ENCODE data around the gene SLC13A5.
A peak's percentile ranks its signal among the peaks of the same experiment; 100 is the strongest.
"Not testable (repeated sequence)": the region's sequence is repeated elsewhere in the genome, so short reads cannot be mapped to it uniquely, and the experiment has no call there.

The SLC13A5 gene

GRCh38 chr17:6749519-6749918 is 36.4 kb upstream of the SLC13A5 start:
- H4K20me1 ChIP-seq (ENCODE audit: control insufficient read depth, insufficient read depth, low read depth, low read length), result no peaks in the 10 kb centered on the region
- no peaks in the 10 kb centered on the region for H3F3A ChIP-seq (ENCODE audit: control insufficient read depth, insufficient read depth)
- H3K4me3 ChIP-seq (ENCODE audit: low read length), result no peak overlapping the region
- H3K4me1 ChIP-seq (ENCODE audit: control insufficient read depth, low read length), result no peaks in the 10 kb centered on the region
- no peak overlapping the region for H3K27ac ChIP-seq (ENCODE audit: low read depth, low read length)
- H3K9me2 ChIP-seq (replicated peaks; ENCODE audit: control insufficient read depth, low read length), result no peaks in the 10 kb centered on the region
- peaks cover 4% of the 10 kb centered on the region; the same call in 1 of the 2 replicates for H3K27me3 ChIP-seq (ENCODE audit: control insufficient read depth, low read length)
- no peaks in the 10 kb centered on the region for H3K9me3 ChIP-seq (ENCODE audit: control insufficient read depth, insufficient read depth, low read length)
- H3K36me3 ChIP-seq (ENCODE audit: control insufficient read depth, low read length), result no peaks in the 10 kb centered on the region
- H3K79me2 ChIP-seq (ENCODE audit: control insufficient read depth, low read length), result no peaks in the 10 kb centered on the region
- TF ChIP-seq, protein P1, sequence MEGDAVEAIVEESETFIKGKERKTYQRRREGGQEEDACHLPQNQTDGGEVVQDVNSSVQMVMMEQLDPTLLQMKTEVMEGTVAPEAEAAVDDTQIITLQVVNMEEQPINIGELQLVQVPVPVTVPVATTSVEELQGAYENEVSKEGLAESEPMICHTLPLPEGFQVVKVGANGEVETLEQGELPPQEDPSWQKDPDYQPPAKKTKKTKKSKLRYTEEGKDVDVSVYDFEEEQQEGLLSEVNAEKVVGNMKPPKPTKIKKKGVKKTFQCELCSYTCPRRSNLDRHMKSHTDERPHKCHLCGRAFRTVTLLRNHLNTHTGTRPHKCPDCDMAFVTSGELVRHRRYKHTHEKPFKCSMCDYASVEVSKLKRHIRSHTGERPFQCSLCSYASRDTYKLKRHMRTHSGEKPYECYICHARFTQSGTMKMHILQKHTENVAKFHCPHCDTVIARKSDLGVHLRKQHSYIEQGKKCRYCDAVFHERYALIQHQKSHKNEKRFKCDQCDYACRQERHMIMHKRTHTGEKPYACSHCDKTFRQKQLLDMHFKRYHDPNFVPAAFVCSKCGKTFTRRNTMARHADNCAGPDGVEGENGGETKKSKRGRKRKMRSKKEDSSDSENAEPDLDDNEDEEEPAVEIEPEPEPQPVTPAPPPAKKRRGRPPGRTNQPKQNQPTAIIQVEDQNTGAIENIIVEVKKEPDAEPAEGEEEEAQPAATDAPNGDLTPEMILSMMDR (IDR thresholded peaks at IDR 0.05; ENCODE audit: low read depth, low read length, poor library complexity, severe bottlenecking), result peak; percentile 23
- no peak for TF ChIP-seq EZH2phosphoT487 (IDR thresholded peaks at IDR 0.05; ENCODE audit: borderline replicate concordance, low read length)
- no peak overlapping the region for H3K4me2 ChIP-seq (ENCODE audit: low read length)

DNA sequence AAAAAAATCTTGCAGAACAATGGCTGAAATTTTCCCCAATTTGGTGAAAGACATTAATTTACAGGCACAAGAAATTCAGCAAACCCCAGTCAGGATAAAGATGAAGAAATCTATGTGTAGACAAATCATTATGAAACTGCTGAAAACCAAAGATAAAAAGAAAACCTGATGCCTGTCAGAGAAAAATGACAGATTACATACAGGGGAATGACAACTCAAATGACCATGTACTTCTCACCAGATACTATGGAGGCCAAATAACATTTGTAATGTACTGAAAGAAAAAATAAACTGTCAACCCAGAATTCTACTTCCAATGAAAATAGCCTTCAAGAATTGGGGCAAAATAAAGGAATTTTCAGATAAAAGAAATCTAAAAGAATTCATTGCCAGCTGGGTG is 35.4 kb upstream of the SLC13A5 start:
- no peak overlapping the region for H3K4me2 ChIP-seq (ENCODE audit: low read length)
- no peaks in the 10 kb centered on the region for H4K20me1 ChIP-seq (ENCODE audit: control insufficient read depth, insufficient read depth, low read depth, low read length)
- H3K36me3 ChIP-seq (ENCODE audit: control insufficient read depth, low read length), result no peaks in the 10 kb centered on the region
- H3K79me2 ChIP-seq (ENCODE audit: control insufficient read depth, low read length), result no peaks in the 10 kb centered on the region
- H3K9me2 ChIP-seq (replicated peaks; ENCODE audit: control insufficient read depth, low read length), result no peaks in the 10 kb centered on the region
- no peak for TF ChIP-seq EZH2phosphoT487 (IDR thresholded peaks at IDR 0.05; ENCODE audit: borderline replicate concordance, low read length)
- TF ChIP-seq, protein P1 (IDR thresholded peaks at IDR 0.05; ENCODE audit: low read depth, low read length, poor library complexity, severe bottlenecking), result no peak
- H3K27me3 ChIP-seq (ENCODE audit: control insufficient read depth, low read length), result peaks cover 4% of the 10 kb centered on the region; the same call in 1 of the 2 replicates
- H3K9me3 ChIP-seq (ENCODE audit: control insufficient read depth, insufficient read depth, low read length), result no peaks in the 10 kb centered on the region
- no peaks in the 10 kb centered on the region for H3F3A ChIP-seq (ENCODE audit: control insufficient read depth, insufficient read depth)
- no peak overlapping the region for H3K4me3 ChIP-seq (ENCODE audit: low read length)
- no peak overlapping the region for H3K27ac ChIP-seq (ENCODE audit: low read depth, low read length)
- no peaks in the 10 kb centered on the region for H3K4me1 ChIP-seq (ENCODE audit: control insufficient read depth, low read length)

DNA sequence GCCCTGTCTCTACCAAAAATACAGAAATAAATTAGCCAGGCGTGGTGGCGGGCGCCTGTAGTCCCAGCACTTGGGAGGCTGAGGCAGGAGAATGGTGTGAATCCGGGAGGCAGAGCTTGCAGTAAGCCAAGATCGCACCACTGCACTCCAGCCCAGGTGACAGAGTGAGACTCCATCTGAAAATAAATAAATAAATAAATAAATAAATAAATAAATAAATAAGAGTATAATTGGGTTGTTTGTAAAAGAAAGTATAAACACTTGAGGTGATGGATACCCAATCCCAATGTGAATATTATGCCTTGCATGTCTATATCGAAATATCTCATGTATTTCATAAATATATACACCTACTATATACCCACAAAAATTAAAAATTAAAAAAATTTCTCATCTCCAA is 33.5 kb upstream of the SLC13A5 start:
- H3K79me2 ChIP-seq (ENCODE audit: control insufficient read depth, low read length); H3K36me3 ChIP-seq (ENCODE audit: control insufficient read depth, low read length); H3F3A ChIP-seq (ENCODE audit: control insufficient read depth, insufficient read depth); H3K9me2 ChIP-seq (replicated peaks; ENCODE audit: control insufficient read depth, low read length); H4K20me1 ChIP-seq (ENCODE audit: control insufficient read depth, insufficient read depth, low read depth, low read length); H3K27ac ChIP-seq (ENCODE audit: low read depth, low read length); H3K9me3 ChIP-seq (ENCODE audit: control insufficient read depth, insufficient read depth, low read length); H3K4me2 ChIP-seq (ENCODE audit: low read length); H3K27me3 ChIP-seq (ENCODE audit: control insufficient read depth, low read length); H3K4me1 ChIP-seq (ENCODE audit: control insufficient read depth, low read length); H3K4me3 ChIP-seq (ENCODE audit: low read length): not testable (repeated sequence)

DNA sequence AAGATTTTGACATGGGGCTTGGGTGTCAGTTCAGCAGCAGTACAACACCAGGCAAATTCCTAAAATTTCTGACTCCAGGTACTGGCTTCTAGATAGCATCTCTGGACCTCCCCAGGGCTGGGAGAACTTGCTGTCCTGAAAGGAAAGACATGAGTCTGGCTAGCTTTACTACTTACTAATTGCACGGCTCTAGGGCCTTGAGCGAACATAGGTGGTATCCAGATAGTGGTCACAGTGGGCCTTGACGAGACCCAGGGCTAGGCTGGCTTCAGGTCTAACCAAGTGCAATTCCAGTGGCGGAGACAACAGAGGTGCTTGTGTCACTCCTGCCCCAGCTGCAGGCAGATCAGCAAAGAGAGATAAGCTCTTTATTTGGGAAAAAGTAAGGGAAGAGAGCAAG is 16.4 kb upstream of the SLC13A5 start:
- Histone ChIP-seq H4K20me1 (ENCODE audit: control insufficient read depth, insufficient read depth, low read depth, low read length) (no peaks in the 10 kb centered on the region), H3K79me2 (ENCODE audit: control insufficient read depth, low read length) (no peaks in the 10 kb centered on the region), H3K27ac (ENCODE audit: low read depth, low read length) (no peak overlapping the region), H3K9me3 (ENCODE audit: control insufficient read depth, insufficient read depth, low read length) (no peaks in the 10 kb centered on the region), H3F3A (ENCODE audit: control insufficient read depth, insufficient read depth) (no peaks in the 10 kb centered on the region), H3K4me3 (ENCODE audit: low read length) (no peak overlapping the region), H3K9me2 (replicated peaks; ENCODE audit: control insufficient read depth, low read length) (no peaks in the 10 kb centered on the region), H3K36me3 (ENCODE audit: control insufficient read depth, low read length) (no peaks in the 10 kb centered on the region), H3K4me2 (ENCODE audit: low read length) (no peak overlapping the region), H3K4me1 (ENCODE audit: control insufficient read depth, low read length) (no peaks in the 10 kb centered on the region), H3K27me3 (ENCODE audit: control insufficient read depth, low read length) (no peaks in the 10 kb centered on the region; the same call in 1 of the 2 replicates)
- TF ChIP-seq, protein P1 (IDR thresholded peaks at IDR 0.05; ENCODE audit: low read depth, low read length, poor library complexity, severe bottlenecking), result no peak
- TF ChIP-seq EZH2phosphoT487 (IDR thresholded peaks at IDR 0.05; ENCODE audit: borderline replicate concordance, low read length), result no peak
